Skeletal muscle satellite cell (primary cell): Measurements from ENCODE around the gene ARHGEF12.

Experiments
- H3K27me3 ChIP-seq: 2 replicates; pipeline ENCODE4 v1.7.0; 2013; ENCODE audit warnings: low read length; ENCODE audit not compliant: control insufficient read depth, insufficient read depth
- H3K36me3 ChIP-seq: 2 replicates; pipeline ENCODE4 v1.7.0; 2013; ENCODE audit warnings: mild to moderate bottlenecking, control low read depth, low read length; ENCODE audit not compliant: insufficient read depth
- H3K4me1 ChIP-seq: 2 replicates; pipeline ENCODE4 v1.7.0; 2013; ENCODE audit warnings: low read length; ENCODE audit not compliant: control insufficient read depth, insufficient read depth
- H3K4me2 ChIP-seq: 2 replicates; pipeline ENCODE4 v1.7.0; 2013; ENCODE audit warnings: mild to moderate bottlenecking, low read length
- H3K4me3 ChIP-seq: 2 replicates; pipeline ENCODE4 v1.7.0; 2013; ENCODE audit warnings: low read length
- H3K9ac ChIP-seq: 2 replicates; pipeline ENCODE4 v1.7.0; 2013; ENCODE audit warnings: mild to moderate bottlenecking, low read depth, low read length, moderate library complexity
- H3K9me3 ChIP-seq: replicated peaks from 2 replicates; pipeline ENCODE4 v1.7.0; 2013; ENCODE audit warnings: mild to moderate bottlenecking, control low read depth, low read length
- small RNA-seq: library from RNA; depleted of rRNA; stranded (forward); fragments of <200 nt; gene quantifications from one replicate; pipeline ENCODE3, GENCODE V24; 2012

Gene ARHGEF12

DNA sequence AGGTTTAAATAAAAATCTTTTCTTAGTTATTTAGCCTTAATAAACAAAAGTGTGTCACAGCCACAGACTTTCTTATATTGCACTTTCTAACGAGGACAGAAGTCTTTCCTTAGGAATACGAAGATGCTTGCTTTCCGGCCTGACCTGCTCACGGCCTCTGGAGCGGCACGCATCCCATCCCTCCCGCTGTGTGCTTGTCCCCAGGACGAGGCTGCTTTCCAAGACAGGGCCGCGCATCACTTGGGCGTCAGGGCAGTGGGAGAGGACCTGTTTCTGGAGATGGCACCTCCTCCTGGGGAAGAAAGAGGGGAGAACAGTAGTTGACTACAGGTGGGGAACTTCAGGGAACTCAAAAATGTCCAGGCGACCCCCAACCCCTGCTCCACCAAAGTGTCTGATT is 201.8 kb downstream of the ARHGEF12 start:
- no peaks in the 10 kb centered on the region for H3K9me3 ChIP-seq
- peaks cover 15% of the 10 kb centered on the region for H3K27me3 ChIP-seq
- H3K4me2 ChIP-seq, result no peak overlapping the region

DNA sequence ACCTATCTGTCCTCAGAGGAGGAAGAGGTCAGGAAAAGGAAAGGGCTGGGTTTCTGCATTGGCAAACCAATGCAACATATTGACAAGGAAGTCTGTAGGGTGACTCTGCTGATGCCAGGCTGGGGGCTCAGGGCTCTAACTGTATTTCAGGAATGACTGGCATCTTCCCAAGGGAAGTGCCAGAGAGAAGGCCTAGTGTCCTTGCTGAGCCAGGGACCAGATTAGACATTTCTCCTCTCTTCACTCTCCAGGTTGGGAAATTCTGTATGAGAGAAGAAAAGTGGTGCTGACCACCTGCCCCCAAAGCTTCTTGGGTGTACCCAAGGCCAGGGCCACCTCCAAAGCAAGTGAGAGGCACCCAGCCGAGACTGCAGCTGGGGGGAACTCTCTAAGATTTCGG is 202.5 kb downstream of the ARHGEF12 start:
- no peaks in the 10 kb centered on the region for H3K36me3 ChIP-seq
- H3K4me3 ChIP-seq, result no peak overlapping the region
- no peak overlapping the region for H3K4me2 ChIP-seq
- H3K27me3 ChIP-seq, result peaks cover 15% of the 10 kb centered on the region
- no peaks in the 10 kb centered on the region for H3K4me1 ChIP-seq
- no peaks in the 10 kb centered on the region for H3K9me3 ChIP-seq
- H3K9ac ChIP-seq, result no peak overlapping the region

More for the DNA sequence above, 201.8 kb downstream of the ARHGEF12 start:
- H3K4me3 ChIP-seq, result no peak overlapping the region
- H3K9ac ChIP-seq, result no peak overlapping the region
- no peaks in the 10 kb centered on the region for H3K36me3 ChIP-seq
- H3K4me1 ChIP-seq, result peaks cover under 1% of the 10 kb centered on the region

Small RNAs within 50 kb of the gene (small RNA-seq; reads per million reads assigned to genes)
- gene RF00100, result 938 reads per million, percentile 99 among the genes with 10 or more reads in this experiment
